HG03097 (cell line): Measurements from ENCODE around the gene THOC1.

Experiments used
- ATAC-seq: cut with Tn5 transposase; IDR thresholded peaks from one replicate; pipeline ENCODE4 v1.9.1; 2021; ENCODE audit not compliant: unreplicated experiment, low FRiP score

The THOC1 gene

GRCh38 chr18:220708-221107 lies 47.1 kb downstream of the THOC1 start:
- no peak for ATAC-seq

GRCh38 chr18:217532-218336 lies 50.1 kb downstream of the THOC1 start:
- no peak for ATAC-seq

GRCh38 chr18:215448-216010 lies 52.3 kb downstream of the THOC1 start:
- ATAC-seq, result no peak

- no peak for ATAC-seq
Observed at GRCh38 chr18:213966-214365, 53.9 kb downstream of the THOC1 start.

- no peak for ATAC-seq
Observed at GRCh38 chr18:213505-213904, 54.3 kb downstream of the THOC1 start.

GRCh38 chr18:212780-213179 lies 55.1 kb downstream of the THOC1 start:
- no peak for ATAC-seq

GRCh38 chr18:211582-211981 lies 56.3 kb downstream of the THOC1 start:
- no peak for ATAC-seq

- no peak for ATAC-seq
Observed at GRCh38 chr18:210733-211132, 57.1 kb downstream of the THOC1 start.

GRCh38 chr18:210075-210474 lies 57.8 kb downstream of the THOC1 start:
- no peak for ATAC-seq

- no peak for ATAC-seq
Observed at GRCh38 chr18:199768-200167, 68.1 kb downstream of the THOC1 start.

GRCh38 chr18:199214-199613 lies 68.6 kb downstream of the THOC1 start:
- no peak for ATAC-seq

- ATAC-seq, result no peak
Observed at GRCh38 chr18:195651-196050, 72.2 kb downstream of the THOC1 start.

- no peak for ATAC-seq
Observed at GRCh38 chr18:192801-193200, 75.0 kb downstream of the THOC1 start.

- ATAC-seq, result no peak
Observed at GRCh38 chr18:191725-192124, 76.1 kb downstream of the THOC1 start.

GRCh38 chr18:189254-189653 lies 78.6 kb downstream of the THOC1 start:
- ATAC-seq, result no peak

- ATAC-seq, result no peak
Observed at GRCh38 chr18:183769-184168, 84.1 kb downstream of the THOC1 start.

GRCh38 chr18:181711-182110 lies 86.1 kb downstream of the THOC1 start:
- ATAC-seq, result no peak

GRCh38 chr18:179499-179898 lies 88.3 kb downstream of the THOC1 start:
- no peak for ATAC-seq

GRCh38 chr18:172361-172760 lies 95.5 kb downstream of the THOC1 start:
- ATAC-seq, result no peak
